Fibroblast of lung (primary cell): ENCODE data around the gene AZIN2.

Source experiments
- EZH2 ChIP-seq: IDR thresholded peaks from 2 replicates; pipeline ENCODE4 v1.5.1; 2012; ENCODE audit warnings: low read length, control low read depth, mild to moderate bottlenecking; ENCODE audit errors: missing control alignments
- TF ChIP-seq, protein P1 (sequence below), 2 donors: IDR thresholded peaks in 1 of 2; conservative IDR thresholded peaks in 1 of 2; 1 replicate in 1 of 2; 2 replicates in 1 of 2; pipeline ENCODE4 v1.5.1; 2011 to 2012; ENCODE audit warnings: low read length in 2 of 2, control low read depth in 1 of 2, inconsistent platforms in 1 of 2, low read depth in 1 of 2, mild to moderate bottlenecking in 1 of 2

DNA sequence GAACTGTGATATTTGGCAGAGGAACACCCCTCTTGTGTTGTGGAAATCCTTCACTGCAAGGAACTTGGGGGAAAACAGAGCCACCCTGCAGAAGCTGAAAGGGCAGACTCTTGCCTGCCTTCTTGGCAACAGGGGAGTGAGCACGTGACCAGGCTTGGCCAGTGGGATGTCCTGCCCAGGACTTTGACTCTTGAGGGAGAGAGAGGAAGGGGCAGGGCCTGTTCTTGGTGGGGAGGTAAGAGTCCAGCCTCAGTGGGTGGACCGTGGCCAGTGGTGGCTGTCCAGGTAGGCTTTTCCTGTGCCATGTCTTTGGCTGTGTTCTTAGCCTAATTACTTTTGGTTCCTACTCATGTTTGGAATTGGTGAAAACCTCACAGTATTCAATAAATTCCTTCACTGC is 35.7 kb upstream of the AZIN2 start:
- TF ChIP-seq, protein P1, sequence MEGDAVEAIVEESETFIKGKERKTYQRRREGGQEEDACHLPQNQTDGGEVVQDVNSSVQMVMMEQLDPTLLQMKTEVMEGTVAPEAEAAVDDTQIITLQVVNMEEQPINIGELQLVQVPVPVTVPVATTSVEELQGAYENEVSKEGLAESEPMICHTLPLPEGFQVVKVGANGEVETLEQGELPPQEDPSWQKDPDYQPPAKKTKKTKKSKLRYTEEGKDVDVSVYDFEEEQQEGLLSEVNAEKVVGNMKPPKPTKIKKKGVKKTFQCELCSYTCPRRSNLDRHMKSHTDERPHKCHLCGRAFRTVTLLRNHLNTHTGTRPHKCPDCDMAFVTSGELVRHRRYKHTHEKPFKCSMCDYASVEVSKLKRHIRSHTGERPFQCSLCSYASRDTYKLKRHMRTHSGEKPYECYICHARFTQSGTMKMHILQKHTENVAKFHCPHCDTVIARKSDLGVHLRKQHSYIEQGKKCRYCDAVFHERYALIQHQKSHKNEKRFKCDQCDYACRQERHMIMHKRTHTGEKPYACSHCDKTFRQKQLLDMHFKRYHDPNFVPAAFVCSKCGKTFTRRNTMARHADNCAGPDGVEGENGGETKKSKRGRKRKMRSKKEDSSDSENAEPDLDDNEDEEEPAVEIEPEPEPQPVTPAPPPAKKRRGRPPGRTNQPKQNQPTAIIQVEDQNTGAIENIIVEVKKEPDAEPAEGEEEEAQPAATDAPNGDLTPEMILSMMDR (conservative IDR thresholded peaks at IDR 0.05 in 1 of 2, IDR thresholded peaks at IDR 0.05 in 1 of 2; ENCODE audit: low read depth in 1 of 2, low read length in 2 of 2), result no peak
- no peak for TF ChIP-seq EZH2
